ENCODE measurements around the gene OR51G1. TPM values are rescaled to one million over a fixed set of nuclear protein-coding genes. Genes with fewer than 3 reads are reported as not detected.

The OR51G1 gene, protein sequence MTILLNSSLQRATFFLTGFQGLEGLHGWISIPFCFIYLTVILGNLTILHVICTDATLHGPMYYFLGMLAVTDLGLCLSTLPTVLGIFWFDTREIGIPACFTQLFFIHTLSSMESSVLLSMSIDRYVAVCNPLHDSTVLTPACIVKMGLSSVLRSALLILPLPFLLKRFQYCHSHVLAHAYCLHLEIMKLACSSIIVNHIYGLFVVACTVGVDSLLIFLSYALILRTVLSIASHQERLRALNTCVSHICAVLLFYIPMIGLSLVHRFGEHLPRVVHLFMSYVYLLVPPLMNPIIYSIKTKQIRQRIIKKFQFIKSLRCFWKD
- polyA plus RNA-seq (2011; rRNA removed) (not detected in 2 replicates), polyA plus RNA-seq (2017; fragmentation: RNase III; extraction: RNeasy Plus Mini Kit Qiagen cat#74134 plus additional on column Dnase treatment) (not detected in 3 replicates), polyA minus RNA-seq (2011; rRNA and poly(A)+ RNA removed) (not detected in 2 replicates)
- not detected in 2 replicates for polyA plus RNA-seq (2012; cell fraction: cytosol; rRNA removed)
- polyA plus RNA-seq (2012; cell fraction: nucleus; rRNA removed), result not detected in 2 replicates

DNA sequence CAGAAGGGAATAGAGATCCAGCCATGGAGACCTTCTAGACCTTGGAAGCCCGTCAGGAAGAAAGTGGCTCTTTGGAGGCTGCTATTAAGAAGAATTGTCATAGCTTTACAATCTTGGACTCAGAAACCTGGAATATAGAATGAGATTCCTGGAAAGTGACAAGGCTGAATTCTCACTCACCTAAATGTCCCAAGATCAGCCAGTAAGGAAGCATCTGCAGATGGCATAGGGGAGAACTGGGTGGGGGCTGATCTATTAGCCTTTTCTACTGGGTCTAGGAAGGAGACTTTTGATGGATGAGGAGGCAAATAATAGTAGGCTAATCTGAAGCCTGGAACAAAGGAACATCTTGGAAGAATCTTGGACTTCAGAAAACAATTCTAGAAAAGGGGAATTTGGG lies at the start of gene OR51G1:
OR51G1 (minus strand) TSS at position 101 of the 400 bp plus-strand sequence; CDS start at position 101, 0 bp downstream.
- ATAC-seq, result no peak
- ChIA-PET CTCF (no interaction called here), POLR2A (no interaction called here)
- no peak within 1 kb of the TSS for H3K27ac ChIP-seq
- H3K4me1 ChIP-seq, result no peaks in the 10 kb centered on the region
- TF ChIP-seq ZC3H11A (IDR thresholded peaks at IDR 0.05), result no peak
- TF ChIP-seq, protein P1, sequence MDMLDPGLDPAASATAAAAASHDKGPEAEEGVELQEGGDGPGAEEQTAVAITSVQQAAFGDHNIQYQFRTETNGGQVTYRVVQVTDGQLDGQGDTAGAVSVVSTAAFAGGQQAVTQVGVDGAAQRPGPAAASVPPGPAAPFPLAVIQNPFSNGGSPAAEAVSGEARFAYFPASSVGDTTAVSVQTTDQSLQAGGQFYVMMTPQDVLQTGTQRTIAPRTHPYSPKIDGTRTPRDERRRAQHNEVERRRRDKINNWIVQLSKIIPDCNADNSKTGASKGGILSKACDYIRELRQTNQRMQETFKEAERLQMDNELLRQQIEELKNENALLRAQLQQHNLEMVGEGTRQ (IDR thresholded peaks at IDR 0.05), result no peak
- no peak for TF ChIP-seq RFX5 (IDR thresholded peaks at IDR 0.05)
- no peak for TF ChIP-seq CBX8 (IDR thresholded peaks at IDR 0.05)
- no peak for TF ChIP-seq ESRRA (IDR thresholded peaks at IDR 0.05; ENCODE audit: borderline replicate concordance, low read length)
- TF ChIP-seq MYC (IDR thresholded peaks at IDR 0.05; ENCODE audit: borderline replicate concordance, low read length), result no peak
- TF ChIP-seq EP300 (IDR thresholded peaks at IDR 0.05), result no peak
- TF ChIP-seq ZNF302 (CRISPR knock-in tag; IDR thresholded peaks at IDR 0.05), result no peak
- no peak for TF ChIP-seq FOSL2 (IDR thresholded peaks at IDR 0.05)
- no peak for TF ChIP-seq FOSL2 (CRISPR knock-in tag; IDR thresholded peaks at IDR 0.05)
- TF ChIP-seq RCOR1 (IDR thresholded peaks at IDR 0.05; ENCODE audit: low read depth, low read length), result no peak
- TF ChIP-seq TFCP2L1 (CRISPR knock-in tag; IDR thresholded peaks at IDR 0.05), result no peak
- TF ChIP-seq KDM5A (IDR thresholded peaks at IDR 0.05), result no peak
- TF ChIP-seq CHD2 (IDR thresholded peaks at IDR 0.05; ENCODE audit: low read length, partially characterized antibody), result no peak
- TF ChIP-seq, protein P2, sequence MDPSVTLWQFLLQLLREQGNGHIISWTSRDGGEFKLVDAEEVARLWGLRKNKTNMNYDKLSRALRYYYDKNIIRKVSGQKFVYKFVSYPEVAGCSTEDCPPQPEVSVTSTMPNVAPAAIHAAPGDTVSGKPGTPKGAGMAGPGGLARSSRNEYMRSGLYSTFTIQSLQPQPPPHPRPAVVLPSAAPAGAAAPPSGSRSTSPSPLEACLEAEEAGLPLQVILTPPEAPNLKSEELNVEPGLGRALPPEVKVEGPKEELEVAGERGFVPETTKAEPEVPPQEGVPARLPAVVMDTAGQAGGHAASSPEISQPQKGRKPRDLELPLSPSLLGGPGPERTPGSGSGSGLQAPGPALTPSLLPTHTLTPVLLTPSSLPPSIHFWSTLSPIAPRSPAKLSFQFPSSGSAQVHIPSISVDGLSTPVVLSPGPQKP (IDR thresholded peaks at IDR 0.05; ENCODE audit: low read depth, low read length), result no peak
- no peak for TF ChIP-seq EHMT2 (IDR thresholded peaks at IDR 0.05; ENCODE audit: low read depth)
- no peak for DNase-seq (ENCODE audit: low read depth in 1 of 2, low spot score in 1 of 2)
- H3K9me3 ChIP-seq, result no peaks in the 10 kb centered on the region
- H3K4me3 ChIP-seq, result no peak within 1 kb of the TSS
- FAIRE-seq, result no peak
- no peak within 1 kb of the TSS for H3K4me2 ChIP-seq
- WGBS (ENCODE audit: missing lambda C conversion rate), result 21% methylated on average over 1 of the region's 1 CpG

DNA sequence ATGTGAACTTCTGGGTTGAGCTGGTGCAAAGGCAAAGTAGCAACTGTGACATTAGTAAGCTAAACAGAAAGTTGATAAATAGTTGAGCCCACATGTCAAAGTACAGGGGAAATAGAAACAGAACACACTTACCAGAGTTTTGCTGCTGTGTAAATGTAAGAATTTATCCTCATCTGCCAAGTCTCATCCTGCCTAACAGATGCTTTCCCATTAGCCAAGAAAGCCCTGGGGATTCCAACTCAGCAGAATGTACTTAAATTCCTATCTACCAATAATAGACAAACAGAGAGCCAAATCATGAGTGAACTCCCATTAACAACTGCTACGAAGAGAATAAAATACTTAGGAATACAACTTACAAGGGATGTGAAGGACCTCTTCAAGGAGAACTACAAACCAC lies 38.7 kb upstream of the OR51G1 start:
- no peak overlapping the region for H3K27ac ChIP-seq
- H3K9me3 ChIP-seq, result no peaks in the 10 kb centered on the region
- H3K4me1 ChIP-seq, result no peaks in the 10 kb centered on the region
- H3K4me3 ChIP-seq, result no peak overlapping the region
- CTCF ChIA-PET, result no interaction called here
- WGBS (ENCODE audit: missing lambda C conversion rate), result 0% methylated on average over 1 of the region's 1 CpG
- FAIRE-seq, result no peak
- no peak overlapping the region for H3K4me2 ChIP-seq
- POLR2A ChIA-PET, result no interaction called here
- no peak for DNase-seq (ENCODE audit: low read depth in 1 of 2, low spot score in 1 of 2)
- TF ChIP-seq CEBPB (IDR thresholded peaks at IDR 0.05), result no peak
- TF ChIP-seq, protein P3, sequence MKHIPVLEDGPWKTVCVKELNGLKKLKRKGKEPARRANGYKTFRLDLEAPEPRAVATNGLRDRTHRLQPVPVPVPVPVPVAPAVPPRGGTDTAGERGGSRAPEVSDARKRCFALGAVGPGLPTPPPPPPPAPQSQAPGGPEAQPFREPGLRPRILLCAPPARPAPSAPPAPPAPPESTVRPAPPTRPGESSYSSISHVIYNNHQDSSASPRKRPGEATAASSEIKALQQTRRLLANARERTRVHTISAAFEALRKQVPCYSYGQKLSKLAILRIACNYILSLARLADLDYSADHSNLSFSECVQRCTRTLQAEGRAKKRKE (CRISPR knock-in tag; IDR thresholded peaks at IDR 0.05; ENCODE audit: low read depth), result no peak
- TF ChIP-seq POLR2A (IDR thresholded peaks at IDR 0.05; ENCODE audit: low read length), result no peak
- no peak for ATAC-seq

DNA sequence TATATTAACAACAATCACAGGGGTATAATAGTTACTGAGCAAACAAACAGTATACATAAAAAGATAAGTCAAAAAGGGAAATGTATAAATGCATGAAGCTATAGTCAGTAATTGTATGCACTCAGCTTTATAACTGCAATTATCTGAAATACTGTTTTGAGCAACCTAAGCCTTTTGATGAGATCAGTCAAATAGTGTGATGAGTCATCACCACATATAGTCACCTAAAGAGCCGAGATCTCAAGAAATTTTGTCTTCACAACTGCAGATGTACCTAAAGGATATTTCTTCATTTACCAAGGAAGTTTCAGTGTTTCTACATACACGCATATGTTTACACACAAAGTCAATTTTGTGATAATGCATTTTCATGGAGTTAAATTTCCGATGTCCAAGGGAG lies 36.7 kb upstream of the OR51G1 start:
- ChIA-PET POLR2A (no interaction called here), CTCF (no interaction called here)
- H3K4me2 ChIP-seq, result no peak overlapping the region
- no peak for ATAC-seq
- H3K4me1 ChIP-seq, result no peaks in the 10 kb centered on the region
- WGBS (ENCODE audit: missing lambda C conversion rate), result 21% methylated on average over 3 of the region's 3 CpGs
- no peaks in the 10 kb centered on the region for H3K9me3 ChIP-seq
- TF ChIP-seq NFE2L2 (conservative IDR thresholded peaks at IDR 0.05; ENCODE audit: low read length) (no peak), FOSL2 (IDR thresholded peaks at IDR 0.05) (no peak), FOSL2 (CRISPR knock-in tag; IDR thresholded peaks at IDR 0.05) (peak; percentile 69), JUNB (IDR thresholded peaks at IDR 0.05) (no peak), ZFP36 (IDR thresholded peaks at IDR 0.05; ENCODE audit: borderline replicate concordance, partially characterized antibody) (no peak)
- TF ChIP-seq, protein P1 (IDR thresholded peaks at IDR 0.05), result no peak
- DNase-seq (ENCODE audit: low read depth in 1 of 2, low spot score in 1 of 2), result no peak
- FAIRE-seq, result no peak
- no peak overlapping the region for H3K27ac ChIP-seq
- no peak overlapping the region for H3K4me3 ChIP-seq

Measured in A549 (cell line).